22Rv1 (cell line): ENCODE results near the gene LAMA5.

ENCODE experiments used
- ZFX ChIP-seq: fragments of 450-650 bp; IDR thresholded peaks from 2 replicates; pipeline ENCODE4 v1.6.1; 2017; ENCODE audit warnings: antibody characterized with exemption, borderline replicate concordance
- TF ChIP-seq, protein P1 (sequence below): fragments of 450-650 bp; IDR thresholded peaks from 2 replicates; pipeline ENCODE4 v1.5.1; 2017; ENCODE audit warnings: mild to moderate bottlenecking

DNA sequence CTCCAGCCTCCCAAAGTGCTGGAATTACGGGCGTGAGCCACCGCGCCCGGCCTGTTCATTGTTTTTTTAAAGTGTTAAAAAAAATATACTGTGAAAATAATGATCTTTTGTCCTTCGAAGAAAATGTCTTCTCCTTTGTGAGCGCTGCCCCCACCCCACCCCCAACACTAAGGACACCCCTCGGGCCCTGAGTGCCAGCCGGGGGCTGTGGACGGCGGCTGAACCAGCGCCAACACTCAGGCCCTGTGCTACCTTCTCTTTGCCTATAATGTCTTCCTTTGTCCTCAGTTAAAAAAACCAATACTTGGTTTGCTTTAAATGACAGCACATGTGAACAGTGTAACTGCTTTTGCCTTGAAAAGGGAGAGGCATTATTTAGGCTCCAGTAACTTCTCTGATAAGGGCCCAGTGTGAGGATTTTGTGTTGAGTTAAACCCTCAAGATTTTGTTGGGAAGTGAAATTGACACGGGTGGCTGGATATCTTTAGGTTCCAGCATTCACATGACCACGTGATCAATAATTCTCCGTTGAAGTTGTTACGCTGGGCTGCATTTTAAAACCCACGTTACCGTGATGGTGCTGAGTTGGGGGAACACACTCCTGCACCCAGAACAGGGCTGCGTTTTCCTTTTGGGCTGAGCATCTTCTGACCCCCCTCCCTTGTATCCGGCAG is 73.9 kb downstream of the LAMA5 start:
- TF ChIP-seq, protein P1, sequence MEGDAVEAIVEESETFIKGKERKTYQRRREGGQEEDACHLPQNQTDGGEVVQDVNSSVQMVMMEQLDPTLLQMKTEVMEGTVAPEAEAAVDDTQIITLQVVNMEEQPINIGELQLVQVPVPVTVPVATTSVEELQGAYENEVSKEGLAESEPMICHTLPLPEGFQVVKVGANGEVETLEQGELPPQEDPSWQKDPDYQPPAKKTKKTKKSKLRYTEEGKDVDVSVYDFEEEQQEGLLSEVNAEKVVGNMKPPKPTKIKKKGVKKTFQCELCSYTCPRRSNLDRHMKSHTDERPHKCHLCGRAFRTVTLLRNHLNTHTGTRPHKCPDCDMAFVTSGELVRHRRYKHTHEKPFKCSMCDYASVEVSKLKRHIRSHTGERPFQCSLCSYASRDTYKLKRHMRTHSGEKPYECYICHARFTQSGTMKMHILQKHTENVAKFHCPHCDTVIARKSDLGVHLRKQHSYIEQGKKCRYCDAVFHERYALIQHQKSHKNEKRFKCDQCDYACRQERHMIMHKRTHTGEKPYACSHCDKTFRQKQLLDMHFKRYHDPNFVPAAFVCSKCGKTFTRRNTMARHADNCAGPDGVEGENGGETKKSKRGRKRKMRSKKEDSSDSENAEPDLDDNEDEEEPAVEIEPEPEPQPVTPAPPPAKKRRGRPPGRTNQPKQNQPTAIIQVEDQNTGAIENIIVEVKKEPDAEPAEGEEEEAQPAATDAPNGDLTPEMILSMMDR, result no peak
- no peak for TF ChIP-seq ZFX
